BLaER1 treated with 17β-estradiol and CSF1 and Interleukin-3, amounts not matched to agents 10 nM and 100 nM (cell line): ENCODE data around the gene CCDC194.
A peak's percentile ranks its signal among the peaks of the same experiment; 100 is the strongest.

Source experiments
- H3K27ac ChIP-seq, 11 experiments: shearing (Covaris generic); formaldehyde crosslinking; 2 replicates each; pipeline ENCODE4 v1.8.1; 2022
- H3K27me3 ChIP-seq, 11 experiments: shearing (Covaris generic); formaldehyde crosslinking; 2 replicates each; pipeline ENCODE4 v1.8.1; 2022
- H3K36me3 ChIP-seq, 11 experiments: shearing (Covaris generic); formaldehyde crosslinking; 2 replicates each; pipeline ENCODE4 v1.8.1; 2022
- H3K4me1 ChIP-seq, 10 experiments: shearing (Covaris generic); formaldehyde crosslinking; 2 replicates each; pipeline ENCODE4 v1.8.1; 2022
- H3K4me2 ChIP-seq, 11 experiments: shearing (Covaris generic); formaldehyde crosslinking; 2 replicates each; pipeline ENCODE4 v1.8.1; 2022
- H3K4me3 ChIP-seq, 10 experiments: shearing (Covaris generic); formaldehyde crosslinking; 2 replicates each; pipeline ENCODE4 v1.8.1; 2022
- H3K9ac ChIP-seq, 11 experiments: shearing (Covaris generic); formaldehyde crosslinking; 2 replicates each; pipeline ENCODE4 v1.8.1; 2022
- H3K9me3 ChIP-seq, 11 experiments: shearing (Covaris generic); formaldehyde crosslinking; replicated peaks in 1 of 11; 2 replicates each; pipeline ENCODE4 v1.8.1; 2022
- H4K20me1 ChIP-seq, 11 experiments: shearing (Covaris generic); formaldehyde crosslinking; 2 replicates each; pipeline ENCODE4 v1.8.1; 2022
- Cebpa-rat ChIP-seq, 11 experiments: shearing (Covaris generic); IDR thresholded peaks; 2 replicates each; pipeline ENCODE4 v1.8.1; 2022

Gene CCDC194

GRCh38 chr19:17423429-17424208 is 29.6 kb upstream of the CCDC194 start:
- Histone ChIP-seq H3K27ac (no peak overlapping the region), H3K9ac (peak overlapping the region in 1 of 11 experiments; percentile 15; a peak in 2 of 22 replicates), H3K36me3 (peaks cover 0 to 22% (median 15%) of the 10 kb centered on the region in 11 experiments; a peak in 17 of 22 replicates), H3K4me1 (peaks cover 18 to 44% (median 36%) of the 10 kb centered on the region in 10 experiments), H3K9me3 (no peaks in the 10 kb centered on the region), H4K20me1 (no peaks in the 10 kb centered on the region), H3K4me2 (0 out of 22 replicates have a peak overlapping the region, but pooled peaks of 1 of the 11 experiments have one; percentile 67), H3K27me3 (no peaks in the 10 kb centered on the region), H3K4me3 (no peak overlapping the region)
- no peak for TF ChIP-seq Cebpa-rat (IDR thresholded peaks at IDR 0.05)

GRCh38 chr19:17421942-17422341 is 27.9 kb upstream of the CCDC194 start:
- H3K36me3 ChIP-seq, result peaks cover 0 to 22% (median 15%) of the 10 kb centered on the region in 11 experiments; a peak in 17 of 22 replicates
- TF ChIP-seq Cebpa-rat (IDR thresholded peaks at IDR 0.05), result no peak
- H3K9me3 ChIP-seq, result no peaks in the 10 kb centered on the region
- H3K4me2 ChIP-seq, result no peak overlapping the region
- no peaks in the 10 kb centered on the region for H3K27me3 ChIP-seq
- no peak overlapping the region for H3K4me3 ChIP-seq
- H3K27ac ChIP-seq, result no peak overlapping the region
- H4K20me1 ChIP-seq, result no peaks in the 10 kb centered on the region
- H3K4me1 ChIP-seq, result peaks cover 30 to 46% (median 37%) of the 10 kb centered on the region in 10 experiments
- H3K9ac ChIP-seq, result no peak overlapping the region

- peaks cover 30 to 47% (median 39%) of the 10 kb centered on the region in 10 experiments for H3K4me1 ChIP-seq
- peak overlapping the region; percentile 79 to 97 (median 91) for H3K4me2 ChIP-seq
- no peaks in the 10 kb centered on the region for H3K9me3 ChIP-seq
- peak overlapping the region; percentile 67 to 89 (median 80); a peak in 21 of 22 replicates for H3K27ac ChIP-seq
- peaks cover 4 to 35% (median 19%) of the 10 kb centered on the region in 11 experiments; a peak in 20 of 22 replicates for H3K36me3 ChIP-seq
- no peaks in the 10 kb centered on the region for H4K20me1 ChIP-seq
- no peak for TF ChIP-seq Cebpa-rat (IDR thresholded peaks at IDR 0.05)
- H3K27me3 ChIP-seq, result no peaks in the 10 kb centered on the region
- peak overlapping the region; percentile 68 to 86 (median 74) for H3K4me3 ChIP-seq
- H3K9ac ChIP-seq, result peak overlapping the region; percentile 72 to 87 (median 84)
Observed at GRCh38 chr19:17420475-17420924, 26.5 kb upstream of the CCDC194 start.

DNA sequence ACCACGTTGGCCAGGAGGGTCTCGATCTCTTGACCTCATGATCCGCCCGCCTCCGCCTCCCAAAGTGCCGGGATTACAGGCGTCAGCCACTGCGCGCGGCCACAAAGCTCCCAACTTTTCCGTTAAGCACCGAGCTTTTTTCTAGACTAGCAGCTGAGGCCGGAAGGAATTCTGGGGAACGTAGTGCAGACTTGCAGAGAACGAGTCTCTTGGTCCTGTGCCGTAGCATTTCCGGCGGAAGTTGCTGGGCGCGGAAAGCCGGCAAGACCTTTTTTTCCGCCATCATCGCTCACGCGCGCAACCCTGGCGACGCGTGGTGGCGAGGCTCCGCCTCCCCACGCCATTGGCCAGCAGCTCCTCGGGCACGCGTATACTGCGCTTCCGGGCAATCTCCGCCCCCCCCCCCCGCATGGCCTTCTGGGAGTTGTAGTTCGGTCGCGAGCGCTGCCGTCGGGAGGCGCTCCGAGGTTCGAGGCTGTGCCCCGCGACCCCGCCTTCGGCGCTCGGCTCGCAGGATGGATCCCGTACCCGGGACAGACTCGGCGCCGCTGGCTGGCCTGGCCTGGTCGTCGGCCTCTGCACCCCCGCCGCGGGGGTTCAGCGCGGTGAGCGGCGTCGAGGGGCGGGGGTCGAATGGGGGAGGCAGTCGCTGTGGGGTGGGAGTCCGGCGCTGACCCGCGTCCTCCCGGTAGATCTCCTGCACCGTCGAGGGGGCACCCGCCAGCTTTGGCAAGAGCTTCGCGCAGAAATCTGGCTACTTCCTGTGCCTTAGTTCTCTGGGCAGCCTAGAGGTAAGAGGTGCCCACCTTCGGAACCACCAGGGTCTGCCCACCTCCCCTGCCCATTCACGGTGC is 25.9 kb upstream of the CCDC194 start, which contains the start of gene MVB12A:
MVB12A (plus strand) TSS at position 427 of the 854 bp plus-strand sequence; CDS start at position 516, 89 bp downstream.
- Histone ChIP-seq H3K4me1 (peaks cover 23 to 43% (median 34%) of the 10 kb centered on the region in 10 experiments), H4K20me1 (no peaks in the 10 kb centered on the region), H3K4me2 (peak within 1 kb of the TSS; percentile 87 to 97 (median 93)), H3K4me3 (peak within 1 kb of the TSS; percentile 68 to 86 (median 74)), H3K27ac (peak within 1 kb of the TSS; percentile 67 to 89 (median 84)), H3K9ac (peak within 1 kb of the TSS; percentile 76 to 87 (median 84)), H3K27me3 (no peaks in the 10 kb centered on the region), H3K36me3 (peaks cover 9 to 41% (median 25%) of the 10 kb centered on the region in 11 experiments; a peak in 20 of 22 replicates), H3K9me3 (no peaks in the 10 kb centered on the region)
- TF ChIP-seq Cebpa-rat (IDR thresholded peaks at IDR 0.05), result no peak

DNA sequence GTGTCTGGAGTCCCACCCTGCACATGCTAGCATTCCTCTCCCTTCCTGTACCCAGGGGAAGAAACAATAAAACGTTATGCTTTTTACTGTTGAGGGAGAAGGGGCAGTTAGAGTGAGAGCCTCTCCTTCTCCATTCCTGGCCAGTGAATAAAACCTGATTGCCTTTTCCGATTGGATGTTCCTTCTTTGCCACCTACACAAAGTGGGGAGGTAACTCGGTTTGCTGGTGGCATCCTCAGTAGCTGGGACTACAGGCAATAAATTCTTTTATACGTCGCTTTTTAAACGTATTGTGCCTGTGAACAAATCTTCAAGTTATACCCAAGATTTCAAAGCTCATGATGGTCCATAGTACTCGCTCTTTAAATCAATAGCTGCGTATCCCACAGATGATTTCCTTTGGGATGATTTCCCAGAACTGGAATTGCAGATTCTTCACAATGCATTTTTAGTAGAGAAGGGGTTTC is 25.2 kb upstream of the CCDC194 start:
- Histone ChIP-seq H3K27ac (peak overlapping the region; percentile 49 to 89 (median 84); a peak in 21 of 22 replicates), H3K4me3 (peak overlapping the region; percentile 68 to 86 (median 74)), H3K9ac (peak overlapping the region; percentile 75 to 87 (median 83)), H3K36me3 (peaks cover 13 to 48% (median 30%) of the 10 kb centered on the region in 11 experiments; a peak in 21 of 22 replicates), H3K4me2 (peak overlapping the region; percentile 86 to 94 (median 89)), H3K9me3 (no peaks in the 10 kb centered on the region), H3K4me1 (peaks cover 17 to 42% (median 27%) of the 10 kb centered on the region in 10 experiments), H4K20me1 (no peaks in the 10 kb centered on the region), H3K27me3 (no peaks in the 10 kb centered on the region)
- no peak for TF ChIP-seq Cebpa-rat (IDR thresholded peaks at IDR 0.05)

DNA sequence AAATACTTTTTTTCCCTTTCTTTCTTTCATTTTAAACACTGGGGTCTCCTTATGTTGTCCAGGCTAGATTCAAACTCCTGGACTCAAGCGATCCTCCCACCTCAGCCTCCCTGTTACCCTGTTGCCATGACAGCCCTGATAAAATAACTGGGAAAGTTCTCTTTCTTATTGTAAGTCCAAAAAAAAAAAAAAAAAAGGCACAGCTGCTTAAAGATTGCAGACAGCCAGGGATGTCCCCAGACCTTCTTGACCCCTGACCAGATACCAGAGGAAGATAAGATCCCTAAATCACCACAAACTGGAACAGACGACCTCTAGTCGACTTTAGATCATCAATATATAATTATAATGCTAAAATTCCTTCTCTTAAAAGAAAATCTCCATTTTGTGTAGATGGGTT is 24.7 kb upstream of the CCDC194 start:
- no peak for TF ChIP-seq Cebpa-rat (IDR thresholded peaks at IDR 0.05)
- Histone ChIP-seq H3K9ac (peak overlapping the region; percentile 75 to 87 (median 83); a peak in 17 of 22 replicates), H3K27ac (peak overlapping the region in 10 of 11 experiments; percentile 49 to 87 (median 82); a peak in 14 of 22 replicates), H3K9me3 (no peaks in the 10 kb centered on the region), H3K27me3 (no peaks in the 10 kb centered on the region), H3K4me1 (peaks cover 19 to 47% (median 25%) of the 10 kb centered on the region in 10 experiments), H3K36me3 (peaks cover 18 to 49% (median 32%) of the 10 kb centered on the region in 11 experiments; a peak in 21 of 22 replicates), H4K20me1 (no peaks in the 10 kb centered on the region), H3K4me2 (peak overlapping the region; percentile 86 to 94 (median 89)), H3K4me3 (peak overlapping the region; percentile 68 to 86 (median 74); a peak in 18 of 20 replicates)

GRCh38 chr19:17415121-17415520 is 21.1 kb upstream of the CCDC194 start:
- no peak overlapping the region for H3K4me3 ChIP-seq
- TF ChIP-seq Cebpa-rat (IDR thresholded peaks at IDR 0.05), result no peak
- H3K27me3 ChIP-seq, result no peaks in the 10 kb centered on the region
- H3K36me3 ChIP-seq, result peaks cover 24 to 49% (median 33%) of the 10 kb centered on the region in 11 experiments; a peak in 21 of 22 replicates
- H3K4me2 ChIP-seq, result no peak overlapping the region
- H3K27ac ChIP-seq, result no peak overlapping the region
- no peak overlapping the region for H3K9ac ChIP-seq
- H3K4me1 ChIP-seq, result peaks cover 32 to 63% (median 38%) of the 10 kb centered on the region in 10 experiments
- no peaks in the 10 kb centered on the region for H3K9me3 ChIP-seq
- no peaks in the 10 kb centered on the region for H4K20me1 ChIP-seq

DNA sequence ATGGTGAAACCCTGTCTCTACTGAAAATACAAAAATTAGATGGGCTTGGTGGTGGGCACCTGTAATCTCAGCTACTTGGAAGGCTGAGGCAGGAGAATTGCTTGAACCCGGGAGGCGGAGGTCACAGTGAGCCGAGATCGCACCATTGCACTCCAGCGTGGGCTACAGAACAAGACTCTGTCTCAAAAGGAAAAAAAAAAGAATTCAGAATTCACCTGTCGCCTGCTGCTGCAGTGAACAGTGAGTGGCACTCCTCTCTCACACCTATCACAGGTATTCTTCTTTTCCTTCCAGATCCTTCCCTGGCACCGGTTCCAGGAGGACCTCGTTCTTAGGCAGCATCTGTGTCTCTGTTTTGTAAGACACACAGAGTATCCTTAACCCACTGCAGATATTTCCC is 20.1 kb upstream of the CCDC194 start:
- Histone ChIP-seq H4K20me1 (no peaks in the 10 kb centered on the region), H3K9me3 (no peaks in the 10 kb centered on the region), H3K27me3 (no peaks in the 10 kb centered on the region), H3K4me3 (no peak overlapping the region), H3K36me3 (peaks cover 24 to 51% (median 33%) of the 10 kb centered on the region in 11 experiments; a peak in 21 of 22 replicates), H3K4me1 (peaks cover 32 to 64% (median 44%) of the 10 kb centered on the region in 10 experiments), H3K9ac (peak overlapping the region in 1 of 11 experiments; percentile 9; a peak in 1 of 22 replicates), H3K4me2 (peak overlapping the region in 4 of 11 experiments; percentile 65 to 90 (median 85); a peak in 9 of 22 replicates), H3K27ac (no peak overlapping the region; a peak in 1 of 22 replicates)
- TF ChIP-seq Cebpa-rat (IDR thresholded peaks at IDR 0.05), result no peak
